GM18870 (cell line): Measurements from ENCODE around the gene COL4A4.

Source experiments
- ATAC-seq: cut with Tn5 transposase; IDR thresholded peaks from one replicate; pipeline ENCODE4 v1.9.1; 2021; ENCODE audit warnings: moderate library complexity; ENCODE audit not compliant: unreplicated experiment

COL4A4 gene

GRCh38 chr2:226985583-226985946 lies 178.4 kb downstream of the COL4A4 start:
- ATAC-seq, result no peak

DNA sequence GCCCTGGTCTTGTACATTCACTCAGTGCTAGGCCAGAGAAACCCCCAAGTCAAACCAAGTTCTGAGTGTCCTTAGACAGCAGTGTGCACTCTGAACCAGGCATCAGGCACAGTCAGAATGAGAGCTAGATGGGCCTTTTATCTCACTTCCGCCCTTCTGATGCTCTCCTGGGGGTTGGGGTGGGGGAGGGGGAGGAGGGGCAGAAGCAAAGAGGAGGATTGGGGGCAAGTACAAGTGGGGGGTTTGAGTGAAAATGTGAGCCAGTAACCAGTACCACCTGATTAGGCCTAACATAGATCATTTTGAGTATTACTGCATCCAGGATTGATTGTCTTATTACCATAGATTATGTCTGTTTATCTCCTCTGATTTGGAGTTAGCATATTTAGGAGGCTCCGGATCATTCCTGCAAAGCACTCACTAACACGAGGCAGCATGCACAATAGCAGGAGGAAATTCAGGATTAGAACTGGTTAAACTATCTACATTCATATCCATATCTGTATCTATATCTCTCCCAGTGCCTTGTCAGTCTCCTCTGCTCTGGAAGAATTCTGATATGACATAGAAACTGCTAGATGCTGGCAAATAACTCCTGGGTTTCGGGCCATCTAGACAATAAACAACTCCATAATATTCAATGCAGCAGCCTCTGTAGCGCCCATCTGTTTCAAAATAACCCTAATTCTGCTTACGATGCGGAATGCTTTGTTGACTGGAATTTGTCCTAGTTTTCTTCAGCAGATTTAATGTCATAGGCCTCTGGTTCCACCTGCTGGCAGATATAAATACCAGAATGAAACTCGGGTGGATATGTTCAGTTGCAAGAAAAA lies 179.0 kb downstream of the COL4A4 start:
- peak; percentile 95 for ATAC-seq

- peak; percentile 3 for ATAC-seq
Observed at GRCh38 chr2:226983895-226984749, 179.9 kb downstream of the COL4A4 start.

GRCh38 chr2:226981791-226982326 lies 182.1 kb downstream of the COL4A4 start:
- ATAC-seq, result no peak

DNA sequence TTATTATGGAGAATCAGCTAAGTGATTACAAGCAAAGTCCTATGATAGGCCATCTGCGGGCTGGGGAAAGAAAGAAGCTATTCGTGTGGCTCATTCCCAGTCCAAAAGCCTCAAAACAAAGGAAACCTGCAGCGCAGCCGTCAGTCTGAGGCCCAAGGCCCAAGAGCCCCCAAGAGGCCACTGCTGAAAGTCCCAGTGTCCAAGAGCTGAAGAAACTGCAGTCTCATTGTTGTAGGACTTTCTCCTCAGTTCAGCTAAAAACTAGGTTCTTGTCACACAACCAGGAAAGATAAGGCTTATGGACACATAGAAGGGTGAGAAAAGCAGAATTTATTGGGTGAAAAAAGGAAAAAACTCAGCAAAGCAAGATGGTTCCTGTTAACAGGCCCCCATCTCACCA lies 185.0 kb downstream of the COL4A4 start:
- no peak for ATAC-seq

- ATAC-seq, result no peak
Observed at GRCh38 chr2:226978300-226978699, 185.7 kb downstream of the COL4A4 start.

DNA sequence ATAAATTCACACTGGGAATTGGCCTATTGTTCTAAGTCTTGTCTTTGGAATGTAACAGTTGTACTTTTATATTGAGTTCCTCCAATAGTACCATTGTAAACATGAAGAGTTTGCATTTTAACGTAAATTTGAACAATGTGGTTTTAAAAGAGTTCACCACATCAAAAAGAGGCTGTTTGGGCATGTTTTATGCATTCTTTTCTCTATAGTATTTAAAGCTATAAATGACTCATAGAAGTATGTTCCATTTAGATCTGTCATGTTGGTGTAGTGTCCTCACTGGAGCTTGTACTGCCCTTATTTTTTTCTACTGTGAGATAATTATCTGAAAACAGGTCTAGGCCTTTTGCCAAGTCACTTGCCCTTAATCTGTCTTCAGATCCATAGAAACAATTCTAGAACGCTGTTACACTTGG lies 186.2 kb downstream of the COL4A4 start:
- no peak for ATAC-seq

GRCh38 chr2:226973816-226974215 lies 190.2 kb downstream of the COL4A4 start:
- ATAC-seq, result no peak

DNA sequence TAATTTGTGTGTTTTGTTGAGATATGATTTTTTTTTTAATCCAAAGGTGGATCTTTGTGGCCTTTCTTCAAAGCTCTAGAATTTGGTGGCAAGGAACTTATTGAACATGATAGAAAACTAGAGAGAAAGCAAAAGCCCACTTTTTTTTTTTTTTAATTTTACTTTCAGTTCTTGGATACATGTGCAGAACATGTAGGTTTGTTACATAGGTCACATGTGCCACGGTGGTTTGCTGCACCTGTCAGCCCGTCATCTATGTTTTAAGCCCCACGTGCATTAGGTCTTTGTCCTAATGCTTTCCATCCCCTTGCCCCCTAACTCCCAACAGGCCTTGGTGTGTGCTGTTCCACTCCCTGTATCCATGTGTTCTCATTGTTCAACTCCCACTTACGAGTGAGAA lies 192.2 kb downstream of the COL4A4 start:
- peak; percentile 59 for ATAC-seq

GRCh38 chr2:226971084-226971483 lies 192.9 kb downstream of the COL4A4 start:
- peak; percentile 46 for ATAC-seq

DNA sequence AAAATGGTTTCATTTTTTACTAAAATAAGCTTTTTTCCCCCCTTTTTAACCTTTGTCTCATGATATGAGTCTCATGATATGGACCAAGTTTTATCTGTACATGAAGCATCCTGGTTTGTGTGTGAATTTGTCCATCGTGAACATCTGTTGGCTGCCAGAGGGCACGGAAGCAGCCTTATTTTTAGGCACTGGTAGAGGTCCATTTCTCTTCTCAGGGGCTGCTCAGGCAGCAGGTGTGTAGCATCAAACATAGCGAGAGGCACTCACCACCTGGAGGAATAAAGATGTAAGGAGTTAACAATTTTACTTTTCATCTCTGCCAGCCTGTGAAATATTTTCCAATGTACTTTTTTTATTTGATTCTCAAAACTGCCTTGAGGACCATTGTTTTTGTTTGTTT lies 193.6 kb downstream of the COL4A4 start:
- ATAC-seq, result peak; percentile 57

DNA sequence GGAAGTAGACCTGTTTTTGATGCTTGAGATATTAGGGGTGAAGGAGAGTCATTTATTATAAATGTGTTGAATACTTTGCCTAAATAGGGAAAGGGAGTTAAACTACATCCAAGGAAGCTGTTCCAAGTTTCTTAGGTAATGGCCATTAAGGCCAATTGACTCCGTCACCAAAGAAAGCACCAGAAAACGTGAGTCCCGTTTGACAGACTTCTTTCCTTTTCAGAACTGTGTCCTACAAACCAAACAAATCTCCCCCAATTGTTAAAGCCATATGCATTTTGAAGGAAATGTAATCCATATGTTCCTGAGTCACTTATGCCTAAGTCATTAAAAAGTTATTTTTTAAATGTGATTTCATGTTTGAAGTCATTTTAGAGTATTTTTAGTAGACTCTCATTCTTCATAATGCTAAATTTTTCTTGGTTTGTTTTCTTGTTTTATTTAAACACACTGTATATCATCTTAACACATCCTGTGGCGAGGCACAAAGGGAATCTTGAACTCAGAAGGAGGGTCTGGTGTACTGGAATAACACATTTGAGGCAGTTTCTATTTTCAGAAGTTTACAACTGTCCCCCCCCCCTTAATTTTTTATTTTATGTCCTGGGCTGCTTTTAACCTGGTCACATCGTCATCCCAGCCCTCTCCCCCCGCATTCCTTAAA lies 194.5 kb downstream of the COL4A4 start:
- ATAC-seq, result no peak

- no peak for ATAC-seq
Observed at GRCh38 chr2:226965376-226965775, 198.6 kb downstream of the COL4A4 start.

GRCh38 chr2:226963528-226963927 lies 200.5 kb downstream of the COL4A4 start:
- no peak for ATAC-seq

DNA sequence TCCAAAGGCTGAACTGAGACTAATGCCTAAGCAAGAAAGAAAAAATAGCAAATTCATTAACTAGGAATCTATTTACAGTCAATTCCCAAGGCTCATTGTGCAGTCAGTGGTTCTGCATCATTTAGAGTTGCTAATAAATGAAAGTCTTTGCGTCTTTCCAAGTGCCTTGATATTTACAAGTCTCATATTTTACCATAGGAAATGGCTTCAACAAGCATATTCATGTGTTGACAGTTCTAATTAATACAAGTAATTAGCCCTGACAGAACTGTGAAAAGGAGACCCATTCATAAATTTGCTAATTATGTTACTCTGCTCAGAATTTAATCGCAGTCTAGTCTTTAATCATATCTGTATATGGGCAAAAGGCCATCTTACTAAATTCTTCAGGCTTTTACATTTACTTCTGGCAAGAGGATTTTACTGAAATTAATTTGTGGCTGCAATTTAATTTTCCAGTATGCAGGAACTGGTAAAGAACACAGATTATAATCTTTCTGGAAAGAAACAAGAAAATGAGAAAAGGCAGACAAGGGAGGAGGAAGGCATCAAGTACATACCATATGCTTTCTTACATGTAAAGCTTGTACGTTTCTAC lies 201.7 kb downstream of the COL4A4 start:
- no peak for ATAC-seq

- ATAC-seq, result no peak
Observed at GRCh38 chr2:226959418-226959817, 204.6 kb downstream of the COL4A4 start.

GRCh38 chr2:226956659-226957058 lies 207.3 kb downstream of the COL4A4 start:
- ATAC-seq, result no peak

DNA sequence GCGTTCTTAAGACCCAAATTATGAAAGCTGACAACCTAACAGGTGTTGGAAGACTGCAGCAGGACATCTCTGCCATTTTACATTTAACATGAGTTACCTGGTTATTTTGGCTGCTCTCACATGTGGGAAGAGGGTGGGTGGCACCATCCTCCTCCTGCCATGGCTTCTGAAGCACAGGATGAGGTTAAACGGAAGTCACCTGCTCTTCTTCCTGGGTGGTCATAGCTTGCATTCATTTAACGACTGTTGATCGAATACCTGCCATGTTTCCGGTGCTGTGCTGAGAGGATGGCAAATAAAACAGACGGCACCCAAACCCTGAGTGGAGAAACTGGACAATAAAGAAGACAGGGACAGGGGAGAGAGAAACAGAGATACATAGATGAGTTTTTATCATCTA lies 210.2 kb downstream of the COL4A4 start:
- no peak for ATAC-seq

- ATAC-seq, result no peak
Observed at GRCh38 chr2:226953206-226953605, 210.8 kb downstream of the COL4A4 start.
